GM12891 (cell line): ENCODE measurements around the gene KIF26A.

Experiments used
- DNase-seq: peaks from one replicate; pipeline ENCODE4 v3.0.0; 2011; ENCODE audit warnings: low spot score; ENCODE audit not compliant: insufficient read length
- FAIRE-seq: peaks from 2 replicates; lab custom pipeline; 2011; peaks lifted over from hg19 to GRCh38; lab: Jason Lieb, UNC
- PAX5 ChIP-seq: IDR thresholded peaks from 2 replicates; pipeline ENCODE4 v1.6.1; 2011; ENCODE audit warnings: low read length, moderate library complexity, mild to moderate bottlenecking; ENCODE audit not compliant: insufficient read depth, severe bottlenecking
- POLR2A ChIP-seq: IDR thresholded peaks from 2 replicates; pipeline ENCODE4 v1.6.1; 2011; ENCODE audit warnings: low read depth, low read length, control low read depth
- POLR2AphosphoS5 ChIP-seq: IDR thresholded peaks from 2 replicates; pipeline ENCODE4 v1.6.1; 2011; ENCODE audit warnings: low read depth, low read length, control low read depth
- POU2F2 ChIP-seq: IDR thresholded peaks from 2 replicates; pipeline ENCODE4 v1.6.1; 2011; ENCODE audit warnings: low read depth, mild to moderate bottlenecking, control low read depth, low read length, moderate library complexity
- SPI1 ChIP-seq: IDR thresholded peaks from 2 replicates; pipeline ENCODE4 v1.6.1; 2011; ENCODE audit warnings: low read depth, low read length, control low read depth
- TAF1 ChIP-seq: IDR thresholded peaks from 2 replicates; pipeline ENCODE4 v1.6.1; 2011; ENCODE audit warnings: low read depth, low read length, control low read depth

KIF26A gene

DNA sequence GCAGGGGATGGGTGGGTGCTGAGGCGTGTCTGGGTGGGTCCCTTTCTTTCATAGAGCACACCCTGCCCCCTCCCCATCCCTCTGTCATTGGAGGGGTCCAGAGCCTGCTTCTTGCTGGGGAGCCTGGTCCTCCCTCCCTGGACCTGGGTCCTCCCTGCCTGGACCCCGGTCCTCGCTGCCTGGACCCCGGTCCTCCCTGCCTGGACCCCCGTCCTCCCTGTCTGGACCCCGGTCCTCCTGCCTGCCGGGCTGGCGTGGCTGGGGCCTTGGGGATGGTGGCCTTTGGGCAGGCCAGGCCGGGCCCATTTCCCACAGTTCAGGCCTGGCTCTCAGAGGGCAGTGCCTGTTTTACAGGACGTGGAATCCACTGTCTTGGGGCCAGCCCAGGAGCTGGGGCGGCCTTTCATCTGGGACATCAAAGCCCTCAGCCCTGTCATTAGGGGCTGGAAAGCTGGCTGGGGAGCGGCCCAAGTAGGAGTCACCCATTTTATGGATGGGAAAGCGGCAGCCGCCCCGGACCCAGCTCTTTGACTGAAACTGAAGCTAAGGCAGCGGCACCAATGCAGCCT, 44.6 kb downstream of the KIF26A start:
- no peak for DNase-seq
- no peak for TF ChIP-seq POLR2A
- FAIRE-seq = no peak

DNA sequence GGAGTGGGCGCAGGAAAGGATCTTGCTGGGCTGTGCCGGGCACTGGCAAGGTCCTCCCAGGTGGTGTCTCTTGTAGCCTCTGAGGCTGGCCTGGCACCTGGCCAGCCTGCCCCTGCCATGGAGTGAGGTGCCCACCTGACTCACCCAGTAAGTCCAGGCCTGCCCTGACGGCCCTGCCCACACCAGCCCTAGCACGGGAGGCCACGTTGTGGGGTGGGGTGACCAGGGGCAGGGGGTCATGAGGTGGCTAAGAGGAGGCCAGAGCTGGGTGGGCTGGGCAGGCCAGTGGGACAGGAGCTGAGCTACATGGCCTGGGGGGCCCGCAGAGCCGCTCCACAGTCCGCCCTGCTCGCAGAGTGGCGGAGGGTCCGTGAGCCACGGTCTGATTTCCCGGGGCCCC, 45.4 kb downstream of the KIF26A start:
- FAIRE-seq (no peak), DNase-seq (no peak)
- TF ChIP-seq PAX5 (no peak), POLR2AphosphoS5 (no peak), POLR2A (no peak), TAF1 (no peak), POU2F2 (no peak), SPI1 (no peak)

DNA sequence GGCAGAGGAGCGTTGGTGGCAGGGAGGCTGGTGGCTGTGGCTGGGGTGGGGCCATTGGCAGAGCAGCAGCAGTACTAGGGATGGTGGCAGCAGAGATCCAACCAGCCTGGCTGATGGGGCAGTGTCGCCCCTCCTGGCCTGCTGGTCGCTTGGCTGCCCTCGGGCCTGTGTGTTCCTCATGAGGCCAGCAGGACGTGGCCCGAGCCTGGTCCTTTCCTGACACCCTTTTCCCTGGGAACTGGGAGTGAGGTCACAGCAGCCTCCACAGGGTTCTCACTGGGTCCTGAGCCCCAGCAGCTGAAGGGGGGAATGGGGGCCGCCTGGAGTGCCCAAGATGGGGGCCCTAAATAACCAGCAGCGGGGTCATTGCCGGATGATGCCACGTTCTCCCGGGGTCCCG, 46.1 kb downstream of the KIF26A start:
- no peak for FAIRE-seq
- no peak for TF ChIP-seq SPI1
- TF ChIP-seq POU2F2 = no peak
- TF ChIP-seq TAF1 = no peak
- no peak for TF ChIP-seq POLR2AphosphoS5
- no peak for TF ChIP-seq PAX5
- TF ChIP-seq POLR2A = no peak
- no peak for DNase-seq

DNA sequence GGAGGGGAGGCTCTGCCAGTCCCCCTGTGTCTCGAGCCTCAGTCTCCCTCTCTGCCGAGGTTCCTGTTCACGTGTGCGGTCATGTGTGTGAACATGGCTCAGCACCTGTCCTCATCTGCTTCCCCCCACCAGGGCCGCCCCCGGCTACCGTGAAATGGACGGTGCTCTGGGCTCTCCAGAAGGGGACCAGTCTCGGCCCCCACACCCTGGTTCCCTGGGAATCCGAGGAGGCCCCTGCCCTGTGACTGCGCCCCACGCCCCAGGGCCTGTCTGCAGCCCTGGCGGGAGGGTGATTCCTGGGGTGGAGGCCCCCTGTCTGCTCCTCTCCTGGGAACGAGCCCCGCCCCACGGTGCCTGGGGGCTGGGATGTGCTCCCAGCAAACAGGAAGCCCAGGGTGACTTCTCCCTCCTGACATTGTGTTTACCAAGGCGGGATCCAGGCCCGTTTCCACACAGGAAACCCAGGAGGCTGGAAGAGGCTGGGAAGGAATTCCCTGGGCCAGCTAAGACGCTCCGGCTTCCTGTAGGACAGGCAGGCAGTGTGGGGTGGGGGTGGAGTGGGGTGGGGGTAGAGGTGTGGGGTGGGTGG, 46.6 kb downstream of the KIF26A start:
- DNase-seq (no peak), FAIRE-seq (no peak)
- TF ChIP-seq TAF1 (no peak), POLR2A (no peak), SPI1 (no peak), POU2F2 (no peak), PAX5 (no peak), POLR2AphosphoS5 (no peak)

DNA sequence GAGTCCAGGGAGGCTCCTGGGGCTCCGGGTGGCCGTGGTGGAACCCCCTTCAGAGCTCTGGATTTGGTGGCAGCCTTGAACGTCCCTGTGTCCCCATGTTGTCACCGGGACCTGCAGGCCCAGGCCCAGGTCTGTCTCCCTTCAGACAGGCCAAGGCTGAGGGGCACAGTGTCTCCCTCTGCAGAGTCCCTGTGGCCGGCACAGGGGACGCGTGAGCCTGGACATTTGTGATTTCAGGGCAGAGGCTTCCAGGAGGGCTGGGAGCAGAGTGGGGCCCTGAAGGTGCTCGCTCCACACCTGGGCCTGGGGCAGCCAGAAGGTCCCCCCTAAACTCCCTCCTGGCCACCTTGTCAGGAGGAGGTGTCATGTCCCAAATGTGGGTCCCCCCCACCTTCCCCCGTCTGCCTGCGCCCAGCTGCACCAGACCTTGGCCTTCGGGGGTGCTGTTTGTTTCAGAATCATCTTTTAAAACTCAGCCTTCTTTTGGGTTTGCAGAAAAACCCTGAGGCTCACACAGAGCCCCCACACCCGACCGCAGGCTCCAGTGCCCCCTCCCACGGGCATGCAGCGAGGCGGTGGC, 47.6 kb downstream of the KIF26A start:
- DNase-seq = no peak
- TF ChIP-seq POU2F2 (no peak), PAX5 (no peak), SPI1 (no peak), TAF1 (no peak), POLR2AphosphoS5 (no peak), POLR2A (no peak)
- FAIRE-seq = no peak

DNA sequence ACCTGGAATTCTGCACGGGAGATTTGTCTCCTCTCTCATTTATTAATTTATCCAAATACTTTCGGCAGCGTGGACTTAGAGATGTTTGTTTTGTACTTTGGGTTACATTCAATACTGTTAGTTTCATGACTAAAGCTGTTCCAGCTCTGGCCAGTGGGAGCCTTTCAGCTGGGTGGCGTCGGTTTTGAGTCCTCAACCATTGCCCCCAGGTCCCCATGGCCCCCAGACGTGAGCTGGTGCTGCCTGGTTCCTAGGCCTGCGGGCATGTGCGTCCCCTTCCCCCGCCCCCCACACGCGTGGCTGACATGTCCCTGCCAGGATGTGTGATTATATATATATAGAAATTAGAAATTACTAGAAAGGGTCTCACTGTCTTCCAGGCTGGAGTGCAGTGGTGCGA, 48.2 kb downstream of the KIF26A start:
- TF ChIP-seq PAX5 (no peak), POLR2A (no peak), TAF1 (no peak), POU2F2 (no peak), POLR2AphosphoS5 (no peak), SPI1 (no peak)

DNA sequence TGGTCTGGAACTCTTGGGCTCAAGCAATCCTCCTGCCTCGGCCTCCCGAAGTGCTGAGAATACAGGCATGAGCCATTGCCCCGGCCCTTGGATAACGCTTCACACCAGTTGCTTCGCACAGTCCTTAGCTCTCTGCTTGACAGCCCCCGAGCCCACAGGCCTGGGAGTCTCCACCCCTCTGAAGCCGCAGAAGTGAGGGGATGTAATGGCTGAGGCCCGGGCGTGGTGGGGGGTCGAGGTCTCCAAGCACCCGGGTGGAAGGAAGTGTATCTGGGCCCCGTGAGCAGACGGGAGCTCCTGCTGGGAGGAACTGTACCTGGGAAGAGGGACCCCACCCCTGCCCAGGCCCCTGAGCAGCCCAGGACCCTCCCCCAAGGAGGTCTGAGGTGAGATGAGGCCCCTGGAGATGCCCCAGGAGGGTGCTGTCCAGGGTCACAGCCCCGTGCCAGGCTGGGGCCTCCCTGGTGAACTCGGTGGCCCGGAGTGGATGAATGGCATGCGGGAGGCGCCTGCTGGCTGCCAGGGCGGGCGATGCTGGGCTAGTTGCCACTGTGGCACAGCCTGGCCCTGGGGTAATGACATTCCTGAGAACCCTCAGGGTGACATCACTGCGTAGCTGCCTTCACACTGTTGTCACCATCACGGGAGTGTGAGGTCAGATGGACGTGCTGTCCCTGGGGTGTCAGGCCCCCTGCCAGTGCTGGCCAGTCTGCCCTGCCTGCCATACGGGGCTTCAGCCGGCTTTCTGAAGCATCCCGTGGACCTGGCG, 48.9 kb downstream of the KIF26A start:
- TF ChIP-seq SPI1 (no peak), POLR2AphosphoS5 (no peak), POLR2A (no peak)
- DNase-seq (no peak), FAIRE-seq (no peak)

More for the DNA sequence above, 48.2 kb downstream of the KIF26A start:
- DNase-seq (no peak), FAIRE-seq (no peak)

DNA sequence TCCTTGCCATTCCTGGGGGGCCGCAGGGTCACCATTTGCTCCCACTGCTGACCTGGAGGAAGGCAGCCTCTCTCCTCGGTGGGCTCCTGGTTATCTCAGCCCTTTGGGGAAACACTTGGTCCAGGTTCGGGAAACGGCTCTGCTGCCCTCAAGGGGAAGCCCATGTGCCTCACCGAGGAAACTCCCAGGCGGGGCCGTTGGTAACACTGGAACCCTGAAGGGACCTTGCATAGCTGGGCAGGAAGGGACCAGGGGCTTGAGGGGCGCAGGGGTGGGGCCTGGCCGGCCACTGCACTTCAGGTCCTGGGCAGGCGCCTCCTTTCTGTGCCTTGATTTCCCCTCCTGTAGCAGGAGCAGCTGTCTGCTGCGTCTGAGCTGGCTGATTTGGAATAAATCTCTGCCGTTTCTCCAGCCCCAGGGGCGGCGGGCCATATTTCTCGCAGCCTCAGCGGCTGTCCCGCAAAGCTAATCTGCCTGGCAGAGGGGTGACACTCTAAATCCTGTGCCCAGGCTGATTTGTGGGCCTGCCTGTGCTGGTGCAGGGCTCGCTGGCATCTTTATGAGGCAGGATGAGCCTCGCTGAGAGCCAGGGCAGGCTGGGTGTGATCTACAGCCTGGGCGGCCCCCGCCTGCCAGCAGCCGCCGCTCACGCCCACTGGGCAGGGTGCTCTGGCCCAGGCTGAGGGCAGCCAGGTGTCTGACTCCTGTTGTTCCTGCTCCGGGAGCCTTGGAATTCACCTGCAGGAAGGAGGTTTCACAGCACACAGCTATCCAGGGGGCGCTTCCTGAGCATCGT, 49.7 kb downstream of the KIF26A start:
- no peak for TF ChIP-seq SPI1
- TF ChIP-seq TAF1 = no peak
- TF ChIP-seq POU2F2 = no peak
- TF ChIP-seq POLR2AphosphoS5 = no peak
- no peak for TF ChIP-seq PAX5
- TF ChIP-seq POLR2A = no peak
- no peak for DNase-seq

DNA sequence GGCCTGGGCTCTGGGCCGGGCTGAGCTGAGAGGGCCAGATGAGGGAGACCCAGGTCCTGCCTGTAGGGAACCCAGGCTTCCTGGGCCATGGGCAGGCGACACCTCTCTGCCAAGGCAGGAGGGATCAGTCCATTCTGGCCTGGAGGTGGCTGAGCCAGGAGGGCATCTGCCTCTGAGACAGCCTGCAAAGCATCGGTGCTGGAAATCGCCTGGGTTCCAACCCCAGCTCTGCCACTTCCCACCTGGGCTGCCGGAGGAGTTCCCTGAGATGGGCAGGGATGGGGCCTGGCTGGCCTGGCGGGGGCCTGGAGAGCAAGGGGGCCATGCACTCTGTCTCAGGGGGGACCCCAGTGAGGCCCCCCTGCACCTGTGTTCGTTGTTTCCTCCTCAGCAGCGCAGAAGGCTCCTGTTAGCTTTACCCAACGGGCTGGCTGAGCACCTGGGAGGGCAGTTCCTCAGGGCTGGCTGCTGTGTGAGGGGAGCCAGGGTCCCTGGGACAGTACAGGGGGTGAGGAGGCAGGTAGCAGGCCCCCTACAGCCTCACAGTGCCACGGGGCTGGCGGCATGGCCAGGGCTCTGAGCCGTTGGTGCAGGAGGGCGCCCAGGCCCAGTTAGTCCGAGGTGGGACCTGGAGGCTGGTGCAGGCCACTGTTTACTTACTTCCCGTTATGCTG, 50.5 kb downstream of the KIF26A start:
- DNase-seq (no peak), FAIRE-seq (no peak)
- TF ChIP-seq TAF1 = no peak
- TF ChIP-seq POU2F2 = no peak
- TF ChIP-seq POLR2AphosphoS5 = no peak
- no peak for TF ChIP-seq PAX5
- TF ChIP-seq SPI1 = no peak
- TF ChIP-seq POLR2A = no peak

More for the DNA sequence above, 49.7 kb downstream of the KIF26A start:
- FAIRE-seq = no peak
